OCI-LY3 (cell line): ENCODE data around the gene IQCF6.

Source experiments
- EZH2phosphoT487 ChIP-seq: fragments of 200-600 bp; shearing (Covaris generic); IDR thresholded peaks from 2 replicates; pipeline ENCODE4 v1.6.1; 2018; ENCODE audit warnings: antibody characterized with exemption, mixed run types, low read depth
- TF ChIP-seq, protein P1 (sequence below): fragments of 200-600, 300-600 bp; sonication (generic); IDR thresholded peaks from 2 replicates; pipeline ENCODE4 v1.5.1; 2014; ENCODE audit warnings: antibody characterized with exemption, low read length, low read depth

- TF ChIP-seq, protein P1, sequence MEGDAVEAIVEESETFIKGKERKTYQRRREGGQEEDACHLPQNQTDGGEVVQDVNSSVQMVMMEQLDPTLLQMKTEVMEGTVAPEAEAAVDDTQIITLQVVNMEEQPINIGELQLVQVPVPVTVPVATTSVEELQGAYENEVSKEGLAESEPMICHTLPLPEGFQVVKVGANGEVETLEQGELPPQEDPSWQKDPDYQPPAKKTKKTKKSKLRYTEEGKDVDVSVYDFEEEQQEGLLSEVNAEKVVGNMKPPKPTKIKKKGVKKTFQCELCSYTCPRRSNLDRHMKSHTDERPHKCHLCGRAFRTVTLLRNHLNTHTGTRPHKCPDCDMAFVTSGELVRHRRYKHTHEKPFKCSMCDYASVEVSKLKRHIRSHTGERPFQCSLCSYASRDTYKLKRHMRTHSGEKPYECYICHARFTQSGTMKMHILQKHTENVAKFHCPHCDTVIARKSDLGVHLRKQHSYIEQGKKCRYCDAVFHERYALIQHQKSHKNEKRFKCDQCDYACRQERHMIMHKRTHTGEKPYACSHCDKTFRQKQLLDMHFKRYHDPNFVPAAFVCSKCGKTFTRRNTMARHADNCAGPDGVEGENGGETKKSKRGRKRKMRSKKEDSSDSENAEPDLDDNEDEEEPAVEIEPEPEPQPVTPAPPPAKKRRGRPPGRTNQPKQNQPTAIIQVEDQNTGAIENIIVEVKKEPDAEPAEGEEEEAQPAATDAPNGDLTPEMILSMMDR = no peak
- no peak for TF ChIP-seq EZH2phosphoT487
These were observed 44.0 kb downstream of the IQCF6 start for GRCh38 chr3:51735039-51735438.
